ENCODE data around the gene OTUD1.

The OTUD1 gene

DNA sequence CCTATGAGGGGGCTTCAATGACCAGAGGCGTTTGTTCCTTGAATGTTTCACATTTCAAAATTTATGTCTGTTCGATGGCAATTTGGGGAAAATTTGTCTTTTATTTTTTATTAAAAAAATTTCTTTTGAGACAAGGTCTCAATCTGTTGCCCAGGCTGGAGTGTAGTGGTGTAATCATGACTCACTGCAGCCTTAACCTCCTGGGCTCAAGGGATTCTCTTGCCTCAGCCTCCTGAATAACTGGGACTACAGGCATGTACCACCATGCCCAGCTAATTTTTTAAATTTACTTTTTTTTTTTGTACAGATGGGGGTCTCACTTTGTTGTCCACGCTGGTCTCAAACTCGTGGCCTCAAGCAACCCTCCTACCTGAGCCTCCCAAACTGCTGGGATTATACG lies 39.7 kb downstream of the OTUD1 start:
- no peak for DNase-seq (ENCODE audit: low read depth in 1 of 2, low spot score in 1 of 2)
- Histone ChIP-seq H3K27ac (replicated peaks) (no peak overlapping the region), H3K27me3 (ENCODE audit: insufficient read depth, poor library complexity, severe bottlenecking) (no peaks in the 10 kb centered on the region), H3K4me3 (replicated peaks; ENCODE audit: insufficient read depth, low read length) (no peak overlapping the region)
- TF ChIP-seq POLR2AphosphoS5 (IDR thresholded peaks at IDR 0.05; ENCODE audit: low read depth) (no peak), SPI1 (IDR thresholded peaks at IDR 0.05; ENCODE audit: borderline replicate concordance, low read depth) (no peak), GABPA (IDR thresholded peaks at IDR 0.05; ENCODE audit: low read depth) (no peak)

DNA sequence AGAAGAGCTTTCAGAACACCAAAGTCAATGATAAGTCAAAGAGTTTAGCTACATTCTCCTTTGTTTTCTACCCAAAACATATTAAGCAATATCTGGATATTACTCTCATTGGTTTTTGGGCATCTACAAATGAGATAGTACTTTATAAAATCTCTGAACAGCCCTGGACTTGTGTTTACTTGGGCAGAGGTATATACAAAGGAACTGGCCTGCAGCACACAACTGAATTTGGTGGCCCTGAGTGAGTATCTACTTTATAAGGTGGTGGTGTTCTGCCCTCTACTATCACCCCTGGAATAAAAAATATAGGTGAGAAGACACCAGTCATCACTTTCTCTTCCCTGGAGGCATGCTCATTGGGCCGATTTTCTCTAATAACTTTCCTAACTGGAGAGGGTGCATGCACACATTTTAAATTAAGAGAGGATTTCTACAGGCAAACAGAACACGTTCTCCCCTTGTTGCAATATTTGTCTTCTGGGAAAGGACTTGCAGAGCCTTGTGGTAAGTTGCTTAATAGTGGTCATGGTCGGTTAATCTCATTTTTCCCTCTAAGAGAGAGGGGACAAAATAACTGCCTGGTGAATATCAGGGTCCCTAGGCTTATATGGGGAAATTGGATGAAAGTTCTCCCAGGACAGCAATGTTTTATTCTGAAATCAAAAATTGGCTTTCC lies 41.1 kb downstream of the OTUD1 start:
- H3K27ac ChIP-seq (replicated peaks), result no peak overlapping the region
- peak; percentile 3 to 4 for DNase-seq (ENCODE audit: low read depth in 1 of 2, low spot score in 1 of 2)
- H3K27me3 ChIP-seq (ENCODE audit: insufficient read depth, poor library complexity, severe bottlenecking), result no peaks in the 10 kb centered on the region
- TF ChIP-seq, protein P1, sequence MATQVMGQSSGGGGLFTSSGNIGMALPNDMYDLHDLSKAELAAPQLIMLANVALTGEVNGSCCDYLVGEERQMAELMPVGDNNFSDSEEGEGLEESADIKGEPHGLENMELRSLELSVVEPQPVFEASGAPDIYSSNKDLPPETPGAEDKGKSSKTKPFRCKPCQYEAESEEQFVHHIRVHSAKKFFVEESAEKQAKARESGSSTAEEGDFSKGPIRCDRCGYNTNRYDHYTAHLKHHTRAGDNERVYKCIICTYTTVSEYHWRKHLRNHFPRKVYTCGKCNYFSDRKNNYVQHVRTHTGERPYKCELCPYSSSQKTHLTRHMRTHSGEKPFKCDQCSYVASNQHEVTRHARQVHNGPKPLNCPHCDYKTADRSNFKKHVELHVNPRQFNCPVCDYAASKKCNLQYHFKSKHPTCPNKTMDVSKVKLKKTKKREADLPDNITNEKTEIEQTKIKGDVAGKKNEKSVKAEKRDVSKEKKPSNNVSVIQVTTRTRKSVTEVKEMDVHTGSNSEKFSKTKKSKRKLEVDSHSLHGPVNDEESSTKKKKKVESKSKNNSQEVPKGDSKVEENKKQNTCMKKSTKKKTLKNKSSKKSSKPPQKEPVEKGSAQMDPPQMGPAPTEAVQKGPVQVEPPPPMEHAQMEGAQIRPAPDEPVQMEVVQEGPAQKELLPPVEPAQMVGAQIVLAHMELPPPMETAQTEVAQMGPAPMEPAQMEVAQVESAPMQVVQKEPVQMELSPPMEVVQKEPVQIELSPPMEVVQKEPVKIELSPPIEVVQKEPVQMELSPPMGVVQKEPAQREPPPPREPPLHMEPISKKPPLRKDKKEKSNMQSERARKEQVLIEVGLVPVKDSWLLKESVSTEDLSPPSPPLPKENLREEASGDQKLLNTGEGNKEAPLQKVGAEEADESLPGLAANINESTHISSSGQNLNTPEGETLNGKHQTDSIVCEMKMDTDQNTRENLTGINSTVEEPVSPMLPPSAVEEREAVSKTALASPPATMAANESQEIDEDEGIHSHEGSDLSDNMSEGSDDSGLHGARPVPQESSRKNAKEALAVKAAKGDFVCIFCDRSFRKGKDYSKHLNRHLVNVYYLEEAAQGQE (IDR thresholded peaks at IDR 0.05; ENCODE audit: insufficient replicate concordance, low read depth), result no peak
- TF ChIP-seq, protein P2, sequence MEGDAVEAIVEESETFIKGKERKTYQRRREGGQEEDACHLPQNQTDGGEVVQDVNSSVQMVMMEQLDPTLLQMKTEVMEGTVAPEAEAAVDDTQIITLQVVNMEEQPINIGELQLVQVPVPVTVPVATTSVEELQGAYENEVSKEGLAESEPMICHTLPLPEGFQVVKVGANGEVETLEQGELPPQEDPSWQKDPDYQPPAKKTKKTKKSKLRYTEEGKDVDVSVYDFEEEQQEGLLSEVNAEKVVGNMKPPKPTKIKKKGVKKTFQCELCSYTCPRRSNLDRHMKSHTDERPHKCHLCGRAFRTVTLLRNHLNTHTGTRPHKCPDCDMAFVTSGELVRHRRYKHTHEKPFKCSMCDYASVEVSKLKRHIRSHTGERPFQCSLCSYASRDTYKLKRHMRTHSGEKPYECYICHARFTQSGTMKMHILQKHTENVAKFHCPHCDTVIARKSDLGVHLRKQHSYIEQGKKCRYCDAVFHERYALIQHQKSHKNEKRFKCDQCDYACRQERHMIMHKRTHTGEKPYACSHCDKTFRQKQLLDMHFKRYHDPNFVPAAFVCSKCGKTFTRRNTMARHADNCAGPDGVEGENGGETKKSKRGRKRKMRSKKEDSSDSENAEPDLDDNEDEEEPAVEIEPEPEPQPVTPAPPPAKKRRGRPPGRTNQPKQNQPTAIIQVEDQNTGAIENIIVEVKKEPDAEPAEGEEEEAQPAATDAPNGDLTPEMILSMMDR (IDR thresholded peaks at IDR 0.05; ENCODE audit: insufficient read depth, low read length), result no peak
- TF ChIP-seq SPI1 (IDR thresholded peaks at IDR 0.05; ENCODE audit: borderline replicate concordance, low read depth), result no peak
- no peak for TF ChIP-seq GABPA (IDR thresholded peaks at IDR 0.05; ENCODE audit: low read depth)
- no peak for TF ChIP-seq POLR2AphosphoS5 (IDR thresholded peaks at IDR 0.05; ENCODE audit: low read depth)
- no peak overlapping the region for H3K4me3 ChIP-seq (replicated peaks; ENCODE audit: insufficient read depth, low read length)

DNA sequence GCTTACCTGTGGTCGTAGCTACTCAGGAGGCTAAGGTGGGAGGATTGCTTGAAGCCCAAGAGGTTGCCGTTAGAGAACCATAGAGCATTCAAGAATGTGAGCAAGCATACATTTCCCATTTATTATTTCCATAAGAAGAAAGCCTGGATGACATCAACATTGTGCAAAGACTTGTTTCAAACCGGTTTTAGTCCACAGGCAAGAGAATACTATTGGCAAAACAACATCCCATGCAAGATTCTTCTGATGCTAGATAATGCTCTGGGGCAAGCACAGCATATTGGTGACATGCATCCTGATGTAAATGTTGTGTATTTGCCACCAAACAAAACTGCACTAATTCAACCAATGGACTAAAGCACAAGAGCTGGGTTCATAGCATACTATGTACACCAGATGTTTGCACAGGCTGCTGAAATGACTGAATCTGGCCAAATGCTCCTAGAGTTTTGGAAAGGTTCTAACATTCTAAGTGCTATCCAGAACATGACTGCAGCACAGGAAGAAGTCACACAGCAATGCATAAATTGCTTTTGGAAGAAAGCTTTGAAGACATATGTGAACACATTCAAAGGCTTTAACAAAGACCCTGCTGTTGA lies 42.6 kb downstream of the OTUD1 start:
- no peak for DNase-seq (ENCODE audit: low read depth in 1 of 2, low spot score in 1 of 2)
- Histone ChIP-seq H3K4me3 (replicated peaks; ENCODE audit: insufficient read depth, low read length) (no peak overlapping the region), H3K27me3 (ENCODE audit: insufficient read depth, poor library complexity, severe bottlenecking) (no peaks in the 10 kb centered on the region), H3K27ac (replicated peaks) (no peak overlapping the region)
- TF ChIP-seq POLR2AphosphoS5 (IDR thresholded peaks at IDR 0.05; ENCODE audit: low read depth) (no peak), SPI1 (IDR thresholded peaks at IDR 0.05; ENCODE audit: borderline replicate concordance, low read depth) (no peak), GABPA (IDR thresholded peaks at IDR 0.05; ENCODE audit: low read depth) (no peak)
- TF ChIP-seq, protein P2 (IDR thresholded peaks at IDR 0.05; ENCODE audit: insufficient read depth, low read length), result no peak
- TF ChIP-seq, protein P1 (IDR thresholded peaks at IDR 0.05; ENCODE audit: insufficient replicate concordance, low read depth), result no peak

DNA sequence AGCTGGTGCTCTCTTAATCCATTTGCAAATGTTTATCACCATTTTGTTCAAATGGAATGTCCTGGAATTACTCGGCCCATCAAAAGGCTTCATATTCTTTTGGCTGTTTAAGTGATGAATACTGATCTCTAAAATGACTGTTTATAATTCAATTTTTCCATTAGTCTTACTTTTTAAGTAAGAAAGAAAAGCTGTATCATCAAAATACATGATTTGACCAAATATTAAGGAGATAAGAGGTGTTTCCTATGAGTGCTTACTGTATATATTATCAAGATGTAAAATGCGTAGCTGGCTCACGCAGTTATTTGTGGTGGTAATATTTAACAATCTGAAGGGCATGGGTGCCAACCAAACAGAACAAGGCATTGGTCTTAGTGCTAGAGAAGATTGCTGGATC lies 51.2 kb downstream of the OTUD1 start:
- Histone ChIP-seq H3K4me3 (replicated peaks; ENCODE audit: insufficient read depth, low read length) (no peak overlapping the region), H3K27ac (replicated peaks) (no peak overlapping the region), H3K27me3 (ENCODE audit: insufficient read depth, poor library complexity, severe bottlenecking) (no peaks in the 10 kb centered on the region)
- no peak for DNase-seq (ENCODE audit: low read depth in 1 of 2, low spot score in 1 of 2)
- TF ChIP-seq, protein P2 (IDR thresholded peaks at IDR 0.05; ENCODE audit: insufficient read depth, low read length), result no peak
- TF ChIP-seq GABPA (IDR thresholded peaks at IDR 0.05; ENCODE audit: low read depth) (no peak), POLR2AphosphoS5 (IDR thresholded peaks at IDR 0.05; ENCODE audit: low read depth) (no peak), SPI1 (IDR thresholded peaks at IDR 0.05; ENCODE audit: borderline replicate concordance, low read depth) (no peak)

Measured in HL-60 (cell line).